ENCODE measurements around the gene MYMK. TPM values are rescaled to one million over a fixed set of nuclear protein-coding genes. Genes with fewer than 3 reads are reported as not detected.
A peak's percentile ranks its signal among the peaks of the same experiment; 100 is the strongest.

MYMK gene
- total and polyA plus RNA-seq, 2 of the 4 experiments (the other 2 are of a cell fraction), result not detected

DNA sequence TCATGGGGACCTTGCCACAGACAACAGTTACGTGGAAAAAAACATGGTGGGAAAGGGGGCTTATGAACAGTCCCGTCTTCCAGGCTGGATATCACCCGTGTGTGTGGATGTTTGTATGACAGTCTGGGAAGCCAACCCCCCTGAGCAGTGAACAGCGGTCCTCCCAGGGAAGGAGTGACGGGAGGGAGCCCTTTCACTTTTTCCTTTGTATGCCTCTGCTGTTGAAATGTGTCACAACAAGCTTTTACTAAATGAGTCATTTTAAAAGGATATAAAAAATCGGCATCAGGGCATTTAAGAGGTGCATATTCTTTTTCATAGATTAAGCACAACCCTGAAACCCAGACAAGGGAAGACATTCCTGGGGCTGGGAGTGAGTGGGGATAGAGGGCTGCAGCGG, 5.1 kb downstream of the MYMK start:
- no peaks in the 10 kb centered on the region for H3K9me3 ChIP-seq (ENCODE audit: control insufficient read depth, insufficient read depth, low read length)
- H2BK20ac ChIP-seq (ENCODE audit: low read depth, low read length), result no peak overlapping the region
- no peak overlapping the region for H3K14ac ChIP-seq (replicated peaks; ENCODE audit: low read depth, low read length)
- in situ Hi-C loops (cut with MboI; ENCODE audit: low sequenced_read_pairs), result no loop called here
- no peak overlapping the region for H3K9ac ChIP-seq (ENCODE audit: low read depth, low read length)
- no peak overlapping the region for H3K27ac ChIP-seq (ENCODE audit: insufficient read depth, low read length)
- TF ChIP-seq RFX5 (IDR thresholded peaks at IDR 0.05; ENCODE audit: low read depth, low read length) (no peak), NFE2L2 (IDR thresholded peaks at IDR 0.05; ENCODE audit: low read depth, low read length) (no peak), MAFK (IDR thresholded peaks at IDR 0.05; ENCODE audit: low read depth, low read length) (no peak)
- no peaks in the 10 kb centered on the region for H4K20me1 ChIP-seq (ENCODE audit: insufficient read depth, low read length)
- ATAC-seq (ENCODE audit: low read depth), result peak; percentile 46; the same call in 1 of the 2 replicates
- H3K18ac ChIP-seq (ENCODE audit: low read depth, low read length), result no peak overlapping the region
- BruUV-seq (replicated peaks), result no TSS peak
- no peak overlapping the region for H3K4me2 ChIP-seq (ENCODE audit: low read depth, low read length)
- intact Hi-C loops (cut with micrococcal nuclease), result loop anchor here (1.0 kb wide), 1 partner anchor 39 kb away; no protein-coding TSS in a partner anchor
- peaks cover 70% of the 10 kb centered on the region for H3K27me3 ChIP-seq (ENCODE audit: control insufficient read depth, insufficient read depth, low read length)
- H3K79me1 ChIP-seq (ENCODE audit: low read depth in 1 of 2, low read length in 2 of 2), result no peaks in the 10 kb centered on the region
- H3K4me1 ChIP-seq (ENCODE audit: control insufficient read depth, insufficient read depth, low read length), result no peaks in the 10 kb centered on the region
- peak; percentile 12 for DNase-seq
- H4K91ac ChIP-seq (ENCODE audit: insufficient read depth, low read depth, low read length), result no peak overlapping the region
- dilution Hi-C loops (cut with HindIII; ENCODE audit: low sequenced_read_pairs, unreplicated experiment), result no loop called here
- no peaks in the 10 kb centered on the region for H3K36me3 ChIP-seq (ENCODE audit: control insufficient read depth, insufficient read depth, low read length)
- no peak overlapping the region for H4K8ac ChIP-seq (ENCODE audit: low read depth in 2 of 2, low read length in 2 of 2)
- H2AFZ ChIP-seq (replicated peaks; ENCODE audit: low read length, poor library complexity), result no peak overlapping the region
- no peak overlapping the region for H3K4me3 ChIP-seq (ENCODE audit: insufficient read depth, low read depth, low read length)
- CTCF ChIA-PET, result no interaction called here
- H2BK5ac ChIP-seq (ENCODE audit: low read depth, low read length, poor library complexity, severe bottlenecking), result no peak overlapping the region
- H3K9me1 ChIP-seq (ENCODE audit: insufficient read depth, low read length), result no peaks in the 10 kb centered on the region
- no peak overlapping the region for H2AK5ac ChIP-seq (ENCODE audit: low read depth, low read length)
- no peak overlapping the region for H3K4ac ChIP-seq (ENCODE audit: low read depth, low read length)
- H3K23ac ChIP-seq (ENCODE audit: low read depth, low read length), result no peak overlapping the region
- WGBS, 2 experiments (ENCODE audit: extremely low coverage in 2 of 2, insufficient read length in 1 of 2), result no CpG with 5 or more reads among the region's 7 CpGs
- H2BK15ac ChIP-seq (ENCODE audit: low read depth, low read length), result no peak overlapping the region
- H3K56ac ChIP-seq (ENCODE audit: extremely low read depth, insufficient read depth, low read length), result no peak overlapping the region
- POLR2A ChIA-PET (ENCODE audit: unreplicated experiment), result no interaction called here
- no peak overlapping the region for H2BK120ac ChIP-seq (ENCODE audit: low read depth, low read length)
- no peak overlapping the region for H4K5ac ChIP-seq (ENCODE audit: low read depth, low read length)
- no peak overlapping the region for H2AK9ac ChIP-seq (replicated peaks; ENCODE audit: low read depth, low read length, poor library complexity)
